HG03342 (cell line): ENCODE results near the gene ARFGAP1.
"Not testable (repeated sequence)": the region's sequence is repeated elsewhere in the genome, so short reads cannot be mapped to it uniquely, and the experiment has no call there.

ENCODE experiments used
- ATAC-seq: cut with Tn5 transposase; IDR thresholded peaks from one replicate; pipeline ENCODE4 v1.9.1; 2021; ENCODE audit warnings: mild to moderate bottlenecking, moderate library complexity; ENCODE audit not compliant: unreplicated experiment

ARFGAP1 gene

DNA sequence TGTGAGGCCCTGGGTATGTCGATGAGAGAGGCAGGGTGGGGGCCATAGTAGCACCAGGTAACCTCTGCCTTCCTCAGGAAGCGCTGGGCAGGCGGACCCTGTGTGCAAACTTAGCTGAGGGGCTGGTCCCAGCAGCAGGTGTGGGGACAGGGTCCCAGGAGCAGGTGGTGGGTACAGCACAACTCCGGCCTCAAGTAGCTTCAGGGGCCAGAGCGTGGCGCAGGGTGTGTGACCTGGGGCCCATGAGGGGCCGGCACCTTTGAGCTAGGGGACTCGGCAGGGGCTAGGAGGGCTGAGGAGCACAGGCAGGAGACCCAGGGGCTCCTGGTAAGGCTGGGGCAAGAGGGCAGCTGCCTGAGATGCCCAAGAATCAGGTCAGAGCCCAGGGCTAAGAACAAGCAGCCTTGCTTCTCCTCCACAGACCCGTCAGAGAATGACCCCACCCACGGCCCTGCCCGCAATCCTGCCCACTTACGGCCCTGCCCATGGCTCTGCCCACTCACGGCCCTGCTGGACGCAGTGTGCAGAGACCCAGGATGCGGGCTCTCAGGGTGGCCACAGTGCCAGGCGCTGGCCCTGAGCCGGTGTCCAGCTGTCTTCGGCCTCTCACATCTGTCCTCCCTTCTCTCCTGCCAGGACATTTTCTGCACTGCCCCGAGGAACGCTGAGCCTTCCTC is 57.6 kb downstream of the ARFGAP1 start:
- ATAC-seq = no peak

- no peak for ATAC-seq
These were observed 58.3 kb downstream of the ARFGAP1 start for GRCh38 chr20:63330940-63331339.

DNA sequence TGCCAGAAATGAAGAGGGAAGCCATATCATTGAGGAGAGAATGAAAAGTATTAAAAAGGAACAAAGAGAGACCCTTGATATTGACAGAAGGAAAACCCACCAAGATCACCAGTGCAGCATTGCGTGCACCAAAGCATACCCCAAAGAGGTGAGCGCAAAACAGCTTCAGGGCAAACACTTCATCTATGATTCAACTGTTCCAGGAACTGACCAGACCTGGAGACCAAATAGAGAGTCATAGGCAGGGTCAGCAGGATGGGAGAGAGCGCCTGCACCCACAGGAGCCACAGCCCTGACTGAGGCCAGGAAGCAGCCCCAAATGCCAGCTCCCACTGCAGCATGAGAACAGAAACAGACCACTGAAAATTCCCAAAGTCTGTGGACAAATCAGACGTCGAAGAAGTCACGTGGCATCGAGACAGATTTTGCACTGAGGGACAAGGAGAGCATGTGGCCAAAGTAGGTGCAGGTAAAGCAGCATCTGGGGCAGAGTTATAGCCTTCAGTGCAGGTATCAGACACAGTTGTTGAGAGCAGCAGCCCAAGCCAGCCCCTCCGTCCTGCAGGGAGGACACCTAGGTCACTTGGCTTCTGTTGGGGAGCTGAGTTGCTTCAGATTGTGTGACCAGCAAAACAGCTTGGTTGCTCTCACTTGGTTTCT is 59.3 kb downstream of the ARFGAP1 start:
- ATAC-seq = no peak

- no peak for ATAC-seq
These were observed 60.1 kb downstream of the ARFGAP1 start for GRCh38 chr20:63332488-63333240.

GRCh38 chr20:63333241-63333836 is 60.7 kb downstream of the ARFGAP1 start:
- ATAC-seq = no peak

GRCh38 chr20:63334356-63334755 is 61.7 kb downstream of the ARFGAP1 start:
- no peak for ATAC-seq

DNA sequence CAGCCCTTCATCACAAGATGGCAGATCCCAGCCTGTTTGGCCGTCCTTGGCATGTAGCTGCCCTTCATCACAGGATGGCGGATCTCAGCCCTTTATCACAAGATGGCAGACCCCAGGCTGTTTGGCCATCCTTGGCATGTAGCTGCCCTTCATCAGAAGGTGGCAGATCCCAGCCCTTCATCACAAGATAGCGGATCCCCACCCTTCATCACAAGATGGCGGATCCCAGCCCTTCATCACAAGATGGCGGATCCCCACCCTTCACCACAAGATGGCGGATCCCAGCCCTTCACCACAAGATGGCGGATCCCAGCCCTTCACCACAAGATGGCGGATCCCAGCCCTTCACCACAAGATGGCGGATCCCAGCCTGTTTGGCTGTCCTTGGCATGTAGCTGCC is 62.4 kb downstream of the ARFGAP1 start:
- not testable (repeated sequence) for ATAC-seq

DNA sequence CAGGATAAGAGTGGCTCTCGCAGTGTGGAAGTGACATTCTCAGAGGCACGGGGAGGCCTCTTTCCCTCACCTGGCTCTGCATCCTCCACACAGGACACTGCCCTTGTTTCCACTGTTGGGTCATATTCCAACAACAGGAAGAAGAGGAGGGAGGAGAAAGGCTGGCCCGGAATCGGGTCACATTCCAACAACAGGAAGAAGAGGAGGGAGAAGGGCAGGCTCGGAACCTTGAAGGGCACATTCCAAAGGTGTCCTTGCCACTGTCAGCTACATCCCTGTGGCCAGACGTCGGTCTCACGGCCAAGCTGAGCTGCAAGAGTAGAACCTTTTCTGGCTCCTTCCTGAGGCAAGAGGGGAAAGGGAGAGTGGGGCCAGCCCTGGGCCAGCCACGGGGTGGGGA is 63.1 kb downstream of the ARFGAP1 start:
- no peak for ATAC-seq

- no peak for ATAC-seq
These were observed 63.7 kb downstream of the ARFGAP1 start for GRCh38 chr20:63336232-63336752.

DNA sequence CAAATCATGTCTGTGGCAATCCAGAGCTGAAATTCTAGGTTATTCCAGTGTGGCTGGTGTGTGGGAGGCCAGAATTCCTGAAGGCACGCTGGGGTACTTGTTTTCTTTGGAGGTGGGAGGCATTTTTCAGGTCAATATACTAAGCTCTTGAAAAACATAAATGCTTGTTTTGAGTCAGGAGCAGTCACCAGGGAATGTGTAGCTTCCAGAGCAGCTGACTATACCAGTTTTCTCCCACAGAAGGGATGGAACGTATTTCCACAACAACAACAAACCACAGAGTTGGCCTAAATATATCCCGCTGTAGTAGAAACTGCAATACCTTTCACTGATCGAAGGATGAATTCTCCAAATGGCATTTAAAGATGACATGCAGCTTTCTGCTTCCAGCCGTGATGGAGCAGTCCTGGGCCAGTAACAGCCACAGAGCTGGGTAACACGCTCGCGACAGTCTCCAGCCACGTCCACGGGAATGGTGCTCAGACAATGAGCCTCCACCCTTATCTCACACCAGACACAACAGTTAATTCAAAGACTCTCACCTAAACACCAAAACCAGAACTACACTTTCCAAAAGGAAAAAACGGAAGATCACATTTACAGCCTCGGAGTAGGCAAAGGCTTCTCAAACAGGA is 65.3 kb downstream of the ARFGAP1 start:
- no peak for ATAC-seq
